ENCODE data around the gene ME1. TPM values are rescaled to one million over a fixed set of nuclear protein-coding genes. Genes with fewer than 3 reads are reported as not detected.
"Not testable (repeated sequence)": the region's sequence is repeated elsewhere in the genome, so short reads cannot be mapped to it uniquely, and the experiment has no call there.

Gene ME1
- total RNA-seq, 1 experiment from 2014 or later, result 5.3 TPM

DNA sequence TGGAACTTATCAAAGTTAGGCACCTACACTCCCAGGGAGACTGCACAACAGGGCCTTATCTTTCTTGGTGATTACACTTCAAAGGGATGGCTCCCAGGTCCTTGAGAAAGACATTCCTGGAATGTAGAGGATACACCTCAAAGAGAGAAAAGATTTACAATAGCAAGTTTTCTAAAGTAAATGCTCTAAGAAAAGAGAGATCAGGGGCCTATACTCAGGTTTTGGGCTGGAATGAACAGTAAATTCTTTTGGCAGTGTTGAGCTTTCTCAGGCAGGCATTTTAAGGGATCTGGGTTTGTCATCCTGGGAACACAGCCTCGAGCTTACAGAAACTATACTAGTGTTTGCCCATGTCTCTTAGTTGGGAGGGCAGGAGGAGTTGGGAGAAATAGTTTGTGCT, 31.7 kb upstream of the ME1 start:
- CTCF ChIA-PET, result interaction anchor here (0.9 kb wide), 1 partner anchor 74 kb away, joined by 3 read pairs; no protein-coding TSS in a partner anchor
- Mint-ChIP-seq H3K4me1 (peaks cover 12% of the 10 kb centered on the region), H3K9me3 (0 out of 2 replicates have a peak, but pooled peaks cover 3% of the 10 kb centered on the region), H3K27ac (no peak overlapping the region), H3K4me3 (no peak overlapping the region), H3K27me3 (ENCODE audit: low read depth) (peaks cover 33% of the 10 kb centered on the region), H3K36me3 (no peaks in the 10 kb centered on the region)
- POLR2A ChIA-PET, result no interaction called here
- peak; percentile 75 for ATAC-seq
- no peak for DNase-seq (ENCODE audit: low spot score)
- TF ChIP-seq TCF7 (CRISPR knock-in tag; IDR thresholded peaks at IDR 0.05; ENCODE audit: low read depth), result no peak

DNA sequence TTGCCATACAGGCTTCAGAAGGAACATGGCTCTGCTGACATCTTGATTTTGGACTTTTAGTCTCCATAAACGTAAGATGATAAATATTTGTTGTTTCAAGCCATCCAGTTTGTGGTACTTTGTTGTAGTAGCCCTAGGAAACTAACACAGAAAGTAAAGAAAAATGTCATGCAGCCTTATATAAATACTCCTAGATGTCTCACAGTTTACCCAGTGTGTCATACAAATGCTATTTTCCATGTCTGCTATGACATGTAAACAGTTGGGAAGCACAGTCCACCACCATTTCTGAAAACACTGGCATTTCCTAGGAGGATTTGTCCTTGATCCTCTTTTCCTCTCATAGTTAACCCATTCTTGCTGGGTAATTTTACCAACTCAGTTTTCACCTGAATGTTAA, 30.6 kb upstream of the ME1 start:
- Mint-ChIP-seq H3K4me3 (no peak overlapping the region), H3K27ac (no peak overlapping the region), H3K27me3 (ENCODE audit: low read depth) (peaks cover 33% of the 10 kb centered on the region), H3K9me3 (0 out of 2 replicates have a peak, but pooled peaks cover 3% of the 10 kb centered on the region), H3K4me1 (peaks cover 12% of the 10 kb centered on the region), H3K36me3 (no peaks in the 10 kb centered on the region)
- TF ChIP-seq, protein P1, sequence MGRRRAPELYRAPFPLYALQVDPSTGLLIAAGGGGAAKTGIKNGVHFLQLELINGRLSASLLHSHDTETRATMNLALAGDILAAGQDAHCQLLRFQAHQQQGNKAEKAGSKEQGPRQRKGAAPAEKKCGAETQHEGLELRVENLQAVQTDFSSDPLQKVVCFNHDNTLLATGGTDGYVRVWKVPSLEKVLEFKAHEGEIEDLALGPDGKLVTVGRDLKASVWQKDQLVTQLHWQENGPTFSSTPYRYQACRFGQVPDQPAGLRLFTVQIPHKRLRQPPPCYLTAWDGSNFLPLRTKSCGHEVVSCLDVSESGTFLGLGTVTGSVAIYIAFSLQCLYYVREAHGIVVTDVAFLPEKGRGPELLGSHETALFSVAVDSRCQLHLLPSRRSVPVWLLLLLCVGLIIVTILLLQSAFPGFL (CRISPR knock-in tag; IDR thresholded peaks at IDR 0.05; ENCODE audit: borderline replicate concordance), result no peak
- TF ChIP-seq, protein P2, sequence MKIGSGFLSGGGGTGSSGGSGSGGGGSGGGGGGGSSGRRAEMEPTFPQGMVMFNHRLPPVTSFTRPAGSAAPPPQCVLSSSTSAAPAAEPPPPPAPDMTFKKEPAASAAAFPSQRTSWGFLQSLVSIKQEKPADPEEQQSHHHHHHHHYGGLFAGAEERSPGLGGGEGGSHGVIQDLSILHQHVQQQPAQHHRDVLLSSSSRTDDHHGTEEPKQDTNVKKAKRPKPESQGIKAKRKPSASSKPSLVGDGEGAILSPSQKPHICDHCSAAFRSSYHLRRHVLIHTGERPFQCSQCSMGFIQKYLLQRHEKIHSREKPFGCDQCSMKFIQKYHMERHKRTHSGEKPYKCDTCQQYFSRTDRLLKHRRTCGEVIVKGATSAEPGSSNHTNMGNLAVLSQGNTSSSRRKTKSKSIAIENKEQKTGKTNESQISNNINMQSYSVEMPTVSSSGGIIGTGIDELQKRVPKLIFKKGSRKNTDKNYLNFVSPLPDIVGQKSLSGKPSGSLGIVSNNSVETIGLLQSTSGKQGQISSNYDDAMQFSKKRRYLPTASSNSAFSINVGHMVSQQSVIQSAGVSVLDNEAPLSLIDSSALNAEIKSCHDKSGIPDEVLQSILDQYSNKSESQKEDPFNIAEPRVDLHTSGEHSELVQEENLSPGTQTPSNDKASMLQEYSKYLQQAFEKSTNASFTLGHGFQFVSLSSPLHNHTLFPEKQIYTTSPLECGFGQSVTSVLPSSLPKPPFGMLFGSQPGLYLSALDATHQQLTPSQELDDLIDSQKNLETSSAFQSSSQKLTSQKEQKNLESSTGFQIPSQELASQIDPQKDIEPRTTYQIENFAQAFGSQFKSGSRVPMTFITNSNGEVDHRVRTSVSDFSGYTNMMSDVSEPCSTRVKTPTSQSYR (CRISPR knock-in tag; IDR thresholded peaks at IDR 0.05), result no peak
- no peak for ATAC-seq
- DNase-seq (ENCODE audit: low spot score), result no peak
- CTCF ChIA-PET, result no interaction called here
- POLR2A ChIA-PET, result no interaction called here

DNA sequence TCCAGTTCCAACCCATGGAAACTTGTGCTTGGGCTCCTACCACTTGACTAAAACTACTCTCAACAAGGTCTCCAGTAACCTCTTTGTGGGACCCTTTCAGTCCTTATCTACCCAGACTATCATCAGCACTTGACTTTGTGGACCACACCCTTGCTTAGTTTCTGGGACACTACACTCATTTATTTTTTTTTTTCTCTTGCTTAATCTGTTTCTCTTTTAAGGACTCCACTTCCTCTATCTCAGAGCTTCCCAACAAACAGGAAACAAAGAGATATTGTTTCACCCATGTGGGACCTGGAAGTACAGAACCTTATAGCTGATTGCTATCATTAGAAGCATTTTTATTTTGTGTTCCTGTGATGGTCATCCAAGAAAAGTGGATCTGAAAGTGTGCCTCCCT, 28.8 kb upstream of the ME1 start:
- DNase-seq (ENCODE audit: low spot score) (no peak), ATAC-seq (no peak)
- H3K9me3 Mint-ChIP-seq, result 0 out of 2 replicates have a peak, but pooled peaks cover 3% of the 10 kb centered on the region
- TF ChIP-seq, protein P3, sequence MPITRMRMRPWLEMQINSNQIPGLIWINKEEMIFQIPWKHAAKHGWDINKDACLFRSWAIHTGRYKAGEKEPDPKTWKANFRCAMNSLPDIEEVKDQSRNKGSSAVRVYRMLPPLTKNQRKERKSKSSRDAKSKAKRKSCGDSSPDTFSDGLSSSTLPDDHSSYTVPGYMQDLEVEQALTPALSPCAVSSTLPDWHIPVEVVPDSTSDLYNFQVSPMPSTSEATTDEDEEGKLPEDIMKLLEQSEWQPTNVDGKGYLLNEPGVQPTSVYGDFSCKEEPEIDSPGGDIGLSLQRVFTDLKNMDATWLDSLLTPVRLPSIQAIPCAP (CRISPR knock-in tag; IDR thresholded peaks at IDR 0.05), result no peak
- TF ChIP-seq ELF4 (CRISPR knock-in tag; IDR thresholded peaks at IDR 0.05; ENCODE audit: low read depth), result no peak
- TF ChIP-seq, protein P4, sequence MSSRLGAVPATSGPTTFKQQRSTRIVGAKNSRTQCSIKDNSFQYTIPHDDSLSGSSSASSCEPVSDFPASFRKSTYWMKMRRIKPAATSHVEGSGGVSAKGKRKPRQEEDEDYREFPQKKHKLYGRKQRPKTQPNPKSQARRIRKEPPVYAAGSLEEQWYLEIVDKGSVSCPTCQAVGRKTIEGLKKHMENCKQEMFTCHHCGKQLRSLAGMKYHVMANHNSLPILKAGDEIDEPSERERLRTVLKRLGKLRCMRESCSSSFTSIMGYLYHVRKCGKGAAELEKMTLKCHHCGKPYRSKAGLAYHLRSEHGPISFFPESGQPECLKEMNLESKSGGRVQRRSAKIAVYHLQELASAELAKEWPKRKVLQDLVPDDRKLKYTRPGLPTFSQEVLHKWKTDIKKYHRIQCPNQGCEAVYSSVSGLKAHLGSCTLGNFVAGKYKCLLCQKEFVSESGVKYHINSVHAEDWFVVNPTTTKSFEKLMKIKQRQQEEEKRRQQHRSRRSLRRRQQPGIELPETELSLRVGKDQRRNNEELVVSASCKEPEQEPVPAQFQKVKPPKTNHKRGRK (CRISPR knock-in tag; IDR thresholded peaks at IDR 0.05; ENCODE audit: borderline replicate concordance), result no peak
- no peak for TF ChIP-seq NFYB (CRISPR knock-in tag; conservative IDR thresholded peaks at IDR 0.05; ENCODE audit: low read depth)
- TF ChIP-seq, protein P5, sequence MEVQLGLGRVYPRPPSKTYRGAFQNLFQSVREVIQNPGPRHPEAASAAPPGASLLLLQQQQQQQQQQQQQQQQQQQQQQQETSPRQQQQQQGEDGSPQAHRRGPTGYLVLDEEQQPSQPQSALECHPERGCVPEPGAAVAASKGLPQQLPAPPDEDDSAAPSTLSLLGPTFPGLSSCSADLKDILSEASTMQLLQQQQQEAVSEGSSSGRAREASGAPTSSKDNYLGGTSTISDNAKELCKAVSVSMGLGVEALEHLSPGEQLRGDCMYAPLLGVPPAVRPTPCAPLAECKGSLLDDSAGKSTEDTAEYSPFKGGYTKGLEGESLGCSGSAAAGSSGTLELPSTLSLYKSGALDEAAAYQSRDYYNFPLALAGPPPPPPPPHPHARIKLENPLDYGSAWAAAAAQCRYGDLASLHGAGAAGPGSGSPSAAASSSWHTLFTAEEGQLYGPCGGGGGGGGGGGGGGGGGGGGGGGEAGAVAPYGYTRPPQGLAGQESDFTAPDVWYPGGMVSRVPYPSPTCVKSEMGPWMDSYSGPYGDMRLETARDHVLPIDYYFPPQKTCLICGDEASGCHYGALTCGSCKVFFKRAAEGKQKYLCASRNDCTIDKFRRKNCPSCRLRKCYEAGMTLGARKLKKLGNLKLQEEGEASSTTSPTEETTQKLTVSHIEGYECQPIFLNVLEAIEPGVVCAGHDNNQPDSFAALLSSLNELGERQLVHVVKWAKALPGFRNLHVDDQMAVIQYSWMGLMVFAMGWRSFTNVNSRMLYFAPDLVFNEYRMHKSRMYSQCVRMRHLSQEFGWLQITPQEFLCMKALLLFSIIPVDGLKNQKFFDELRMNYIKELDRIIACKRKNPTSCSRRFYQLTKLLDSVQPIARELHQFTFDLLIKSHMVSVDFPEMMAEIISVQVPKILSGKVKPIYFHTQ (CRISPR knock-in tag; IDR thresholded peaks at IDR 0.05), result no peak
- TF ChIP-seq, protein P6, sequence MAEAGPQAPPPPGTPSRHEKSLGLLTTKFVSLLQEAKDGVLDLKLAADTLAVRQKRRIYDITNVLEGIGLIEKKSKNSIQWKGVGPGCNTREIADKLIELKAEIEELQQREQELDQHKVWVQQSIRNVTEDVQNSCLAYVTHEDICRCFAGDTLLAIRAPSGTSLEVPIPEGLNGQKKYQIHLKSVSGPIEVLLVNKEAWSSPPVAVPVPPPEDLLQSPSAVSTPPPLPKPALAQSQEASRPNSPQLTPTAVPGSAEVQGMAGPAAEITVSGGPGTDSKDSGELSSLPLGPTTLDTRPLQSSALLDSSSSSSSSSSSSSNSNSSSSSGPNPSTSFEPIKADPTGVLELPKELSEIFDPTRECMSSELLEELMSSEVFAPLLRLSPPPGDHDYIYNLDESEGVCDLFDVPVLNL (CRISPR knock-in tag; IDR thresholded peaks at IDR 0.05; ENCODE audit: borderline replicate concordance, low read depth), result no peak
- no peak for TF ChIP-seq ZNF416 (CRISPR knock-in tag; IDR thresholded peaks at IDR 0.05)
- TF ChIP-seq, protein P7, sequence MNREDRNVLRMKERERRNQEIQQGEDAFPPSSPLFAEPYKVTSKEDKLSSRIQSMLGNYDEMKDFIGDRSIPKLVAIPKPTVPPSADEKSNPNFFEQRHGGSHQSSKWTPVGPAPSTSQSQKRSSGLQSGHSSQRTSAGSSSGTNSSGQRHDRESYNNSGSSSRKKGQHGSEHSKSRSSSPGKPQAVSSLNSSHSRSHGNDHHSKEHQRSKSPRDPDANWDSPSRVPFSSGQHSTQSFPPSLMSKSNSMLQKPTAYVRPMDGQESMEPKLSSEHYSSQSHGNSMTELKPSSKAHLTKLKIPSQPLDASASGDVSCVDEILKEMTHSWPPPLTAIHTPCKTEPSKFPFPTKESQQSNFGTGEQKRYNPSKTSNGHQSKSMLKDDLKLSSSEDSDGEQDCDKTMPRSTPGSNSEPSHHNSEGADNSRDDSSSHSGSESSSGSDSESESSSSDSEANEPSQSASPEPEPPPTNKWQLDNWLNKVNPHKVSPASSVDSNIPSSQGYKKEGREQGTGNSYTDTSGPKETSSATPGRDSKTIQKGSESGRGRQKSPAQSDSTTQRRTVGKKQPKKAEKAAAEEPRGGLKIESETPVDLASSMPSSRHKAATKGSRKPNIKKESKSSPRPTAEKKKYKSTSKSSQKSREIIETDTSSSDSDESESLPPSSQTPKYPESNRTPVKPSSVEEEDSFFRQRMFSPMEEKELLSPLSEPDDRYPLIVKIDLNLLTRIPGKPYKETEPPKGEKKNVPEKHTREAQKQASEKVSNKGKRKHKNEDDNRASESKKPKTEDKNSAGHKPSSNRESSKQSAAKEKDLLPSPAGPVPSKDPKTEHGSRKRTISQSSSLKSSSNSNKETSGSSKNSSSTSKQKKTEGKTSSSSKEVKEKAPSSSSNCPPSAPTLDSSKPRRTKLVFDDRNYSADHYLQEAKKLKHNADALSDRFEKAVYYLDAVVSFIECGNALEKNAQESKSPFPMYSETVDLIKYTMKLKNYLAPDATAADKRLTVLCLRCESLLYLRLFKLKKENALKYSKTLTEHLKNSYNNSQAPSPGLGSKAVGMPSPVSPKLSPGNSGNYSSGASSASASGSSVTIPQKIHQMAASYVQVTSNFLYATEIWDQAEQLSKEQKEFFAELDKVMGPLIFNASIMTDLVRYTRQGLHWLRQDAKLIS (CRISPR knock-in tag; IDR thresholded peaks at IDR 0.05; ENCODE audit: borderline replicate concordance), result no peak
- H3K4me3 Mint-ChIP-seq, result no peak overlapping the region
- no peak overlapping the region for H3K27ac Mint-ChIP-seq
- ChIA-PET POLR2A (no interaction called here), CTCF (no interaction called here)
- H3K4me1 Mint-ChIP-seq, result peaks cover 12% of the 10 kb centered on the region
- peaks cover 30% of the 10 kb centered on the region for H3K27me3 Mint-ChIP-seq (ENCODE audit: low read depth)
- H3K36me3 Mint-ChIP-seq, result no peaks in the 10 kb centered on the region

DNA sequence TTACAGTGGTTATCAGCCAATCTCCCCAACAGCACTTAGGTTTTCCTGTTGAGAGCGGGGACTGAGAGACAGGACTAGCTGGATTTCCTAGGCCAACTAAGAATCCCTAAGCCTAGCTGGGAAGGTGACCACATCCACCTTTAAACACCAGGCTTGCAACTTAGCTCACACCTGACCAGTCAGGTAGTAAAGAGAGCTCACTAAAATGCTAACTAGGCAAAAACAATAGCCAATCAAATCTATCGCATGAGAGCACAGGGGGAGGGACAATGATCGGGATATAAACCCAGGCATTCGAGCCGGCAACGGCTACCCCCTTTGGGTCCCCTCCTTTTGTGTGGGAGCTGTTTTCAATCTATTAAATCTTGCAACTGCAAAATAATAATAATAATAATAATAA, 19.2 kb upstream of the ME1 start:
- POLR2A ChIA-PET, result interaction anchor here (0.5 kb wide), 1 partner anchor 105 kb away, joined by 3 read pairs; no protein-coding TSS in a partner anchor
- H3K4me3 Mint-ChIP-seq; H3K9me3 Mint-ChIP-seq; H3K27me3 Mint-ChIP-seq (ENCODE audit: low read depth); H3K4me1 Mint-ChIP-seq; ATAC-seq; H3K36me3 Mint-ChIP-seq; DNase-seq (ENCODE audit: low spot score); H3K27ac Mint-ChIP-seq; CTCF ChIA-PET: not testable (repeated sequence)
